Measurements from ENCODE around the gene RBMX.

Gene RBMX

DNA sequence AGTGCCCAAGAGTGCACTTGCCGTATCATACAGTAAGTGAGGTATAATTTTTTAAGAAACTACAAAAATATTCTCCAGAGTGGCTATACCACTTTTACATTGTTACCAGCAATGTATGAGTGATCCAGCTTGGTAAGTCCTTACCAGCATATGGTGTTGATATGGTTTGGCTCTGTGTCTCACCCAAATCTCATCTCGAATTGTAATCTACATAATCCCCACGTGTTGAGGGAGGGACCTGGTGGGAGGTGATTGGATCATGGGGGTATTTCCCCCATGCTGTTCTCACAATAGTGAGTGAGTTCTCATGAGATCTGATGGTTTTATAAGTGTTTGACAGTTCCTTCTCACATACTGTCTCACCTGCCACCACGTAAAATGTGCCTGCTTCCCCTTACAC, 44.8 kb downstream of the RBMX start:
- Histone ChIP-seq H3K36me3 (ENCODE audit: control insufficient read depth in 2 of 2, insufficient read depth in 2 of 2, low read length in 2 of 2) (peaks cover 0 to 3% of the 10 kb centered on the region in 2 donors), H3K4me1 (ENCODE audit: control insufficient read depth, insufficient read depth, low read length) (no peaks in the 10 kb centered on the region), H3K4me3 (ENCODE audit: low read length in 2 of 2) (no peak overlapping the region), H3K9ac (ENCODE audit: low read length in 2 of 2) (no peak overlapping the region), H3K27ac (ENCODE audit: low read length) (no peak overlapping the region), H3K9me3 (ENCODE audit: control insufficient read depth in 2 of 2, low read length in 2 of 2) (no peaks in the 10 kb centered on the region), H3K27me3 (ENCODE audit: control insufficient read depth in 1 of 2, insufficient read depth in 2 of 2, low read length in 2 of 2) (peaks cover 0 to 2% of the 10 kb centered on the region in 2 donors)

DNA sequence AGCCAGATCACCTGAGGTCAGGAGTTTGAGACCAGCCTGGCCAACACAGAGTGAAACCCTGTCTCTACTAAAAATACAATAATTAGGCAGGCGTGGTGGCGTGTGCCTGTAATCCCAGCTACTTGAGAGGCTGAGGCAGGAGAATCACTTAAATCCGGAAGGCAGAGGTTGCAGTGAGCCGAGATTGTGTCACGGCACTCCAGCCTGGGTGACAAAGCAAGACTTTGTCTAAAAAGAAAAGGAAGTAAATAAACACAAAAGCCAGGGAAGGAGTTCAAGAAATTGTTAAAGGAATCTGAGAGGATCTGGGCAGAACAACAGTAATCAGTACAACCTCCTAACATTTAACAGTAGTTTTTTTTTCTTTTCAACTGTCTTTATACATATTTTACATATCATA, 51.1 kb downstream of the RBMX start:
- H3K9ac ChIP-seq (ENCODE audit: low read length in 2 of 2): no peak overlapping the region
- H3K4me3 ChIP-seq (ENCODE audit: low read length in 2 of 2): no peak overlapping the region
- H3K27me3 ChIP-seq (ENCODE audit: control insufficient read depth in 1 of 2, insufficient read depth in 2 of 2, low read length in 2 of 2): peaks cover 0 to 2% of the 10 kb centered on the region in 2 donors
- no peaks in the 10 kb centered on the region for H3K4me1 ChIP-seq (ENCODE audit: control insufficient read depth, insufficient read depth, low read length)
- H3K9me3 ChIP-seq (ENCODE audit: control insufficient read depth in 2 of 2, low read length in 2 of 2): no peaks in the 10 kb centered on the region
- no peak overlapping the region for H3K27ac ChIP-seq (ENCODE audit: low read length)
- H3K36me3 ChIP-seq (ENCODE audit: control insufficient read depth in 2 of 2, insufficient read depth in 2 of 2, low read length in 2 of 2): peaks cover 0 to 3% of the 10 kb centered on the region in 2 donors

DNA sequence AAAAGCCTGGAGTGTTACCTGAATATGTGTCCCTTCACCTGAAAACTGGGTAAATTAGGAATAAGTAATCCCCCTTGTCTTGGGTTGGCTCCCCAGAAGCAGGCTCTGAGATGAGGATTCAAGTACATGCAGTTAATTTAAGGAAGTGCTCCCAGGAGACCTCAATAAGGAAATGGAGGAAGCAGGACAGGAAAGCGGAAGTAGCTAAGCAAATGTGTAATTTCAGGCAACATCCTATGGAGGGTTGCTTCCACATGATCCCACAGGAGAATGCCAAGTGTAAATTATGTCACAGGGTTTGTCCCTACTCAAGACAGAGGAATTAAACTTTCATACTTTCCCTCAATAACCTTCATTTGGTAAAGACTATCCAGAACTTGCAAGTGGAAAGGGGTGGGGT, 51.7 kb downstream of the RBMX start:
- no peak overlapping the region for H3K4me3 ChIP-seq (ENCODE audit: low read length in 2 of 2)
- H3K4me1 ChIP-seq (ENCODE audit: control insufficient read depth, insufficient read depth, low read length): no peaks in the 10 kb centered on the region
- H3K27me3 ChIP-seq (ENCODE audit: control insufficient read depth in 1 of 2, insufficient read depth in 2 of 2, low read length in 2 of 2): peaks cover 0 to 2% of the 10 kb centered on the region in 2 donors
- H3K27ac ChIP-seq (ENCODE audit: low read length): no peak overlapping the region
- no peaks in the 10 kb centered on the region for H3K9me3 ChIP-seq (ENCODE audit: control insufficient read depth in 2 of 2, low read length in 2 of 2)
- no peak overlapping the region for H3K9ac ChIP-seq (ENCODE audit: low read length in 2 of 2)
- H3K36me3 ChIP-seq (ENCODE audit: control insufficient read depth in 2 of 2, insufficient read depth in 2 of 2, low read length in 2 of 2): peaks cover 0 to 3% of the 10 kb centered on the region in 2 donors

DNA sequence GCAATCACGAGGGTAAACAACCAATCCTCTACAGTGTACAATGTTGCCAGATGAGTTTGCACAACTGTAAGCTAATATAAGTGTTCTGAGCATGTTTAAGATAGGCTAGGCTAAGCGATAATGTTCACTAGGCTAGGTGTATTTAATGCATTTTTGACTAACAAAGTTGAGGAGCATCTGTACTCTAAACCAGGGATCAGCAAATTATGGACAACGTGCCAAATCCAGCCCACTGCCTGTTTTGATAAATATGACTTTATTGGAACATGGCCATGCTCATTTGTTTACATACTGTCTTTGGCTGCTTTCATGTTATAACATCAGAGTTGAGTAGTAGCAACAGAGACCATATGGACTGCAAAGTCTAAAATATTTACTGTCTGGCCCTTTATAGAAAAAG, 53.5 kb downstream of the RBMX start:
- H3K9ac ChIP-seq (ENCODE audit: low read length in 2 of 2): no peak overlapping the region

DNA sequence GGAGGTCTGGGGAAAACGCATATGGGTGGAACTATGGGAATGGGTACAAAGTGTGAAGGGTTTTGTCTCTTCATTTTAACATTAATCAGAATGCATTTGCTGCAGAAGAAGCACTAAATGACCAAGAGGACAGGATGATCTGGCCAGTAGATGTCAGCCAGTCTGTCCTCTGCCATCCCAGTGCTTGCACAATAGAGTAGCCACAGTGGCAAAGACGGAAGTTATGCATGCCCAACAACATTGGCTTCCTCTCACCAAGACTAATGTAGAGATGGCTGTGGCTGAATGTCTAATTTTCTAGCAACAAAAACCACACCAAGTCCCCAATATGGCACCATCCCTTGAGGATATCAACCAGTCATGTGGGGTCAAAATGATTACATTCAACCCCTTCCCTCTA, 54.8 kb downstream of the RBMX start:
- Histone ChIP-seq H3K4me1 (ENCODE audit: control insufficient read depth, insufficient read depth, low read length) (no peaks in the 10 kb centered on the region), H3K9me3 (ENCODE audit: control insufficient read depth in 2 of 2, low read length in 2 of 2) (no peaks in the 10 kb centered on the region), H3K4me3 (ENCODE audit: low read length in 2 of 2) (no peak overlapping the region), H3K9ac (ENCODE audit: low read length in 2 of 2) (no peak overlapping the region), H3K27ac (ENCODE audit: low read length) (no peak overlapping the region), H3K36me3 (ENCODE audit: control insufficient read depth in 2 of 2, insufficient read depth in 2 of 2, low read length in 2 of 2) (peaks cover 0 to 4% of the 10 kb centered on the region in 2 donors), H3K27me3 (ENCODE audit: control insufficient read depth in 1 of 2, insufficient read depth in 2 of 2, low read length in 2 of 2) (no peaks in the 10 kb centered on the region)

More for the DNA sequence above, 53.5 kb downstream of the RBMX start:
- no peak overlapping the region for H3K4me3 ChIP-seq (ENCODE audit: low read length in 2 of 2)
- H3K36me3 ChIP-seq (ENCODE audit: control insufficient read depth in 2 of 2, insufficient read depth in 2 of 2, low read length in 2 of 2): no peaks in the 10 kb centered on the region
- H3K4me1 ChIP-seq (ENCODE audit: control insufficient read depth, insufficient read depth, low read length): no peaks in the 10 kb centered on the region
- no peaks in the 10 kb centered on the region for H3K9me3 ChIP-seq (ENCODE audit: control insufficient read depth in 2 of 2, low read length in 2 of 2)
- H3K27me3 ChIP-seq (ENCODE audit: control insufficient read depth in 1 of 2, insufficient read depth in 2 of 2, low read length in 2 of 2): no peaks in the 10 kb centered on the region
- H3K27ac ChIP-seq (ENCODE audit: low read length): no peak overlapping the region

All from stomach smooth muscle (tissue), 2 donors.